A673 (cell line): ENCODE data around the gene ARHGAP40. TPM values are rescaled to one million over a fixed set of nuclear protein-coding genes. Genes with fewer than 3 reads are reported as not detected.
"Not testable (repeated sequence)": the region's sequence is repeated elsewhere in the genome, so short reads cannot be mapped to it uniquely, and the experiment has no call there.

Experiments
- BruUV-seq: library from RNA; stranded (reverse); fragments of 400-500 nt; replicated peaks from 2 replicates; lab custom pipeline; 2021; lab: Mats Ljungman, UMichigan
- CTCF ChIA-PET: fragments of 300-600 bp; sonication (Branson Sonifier 250); formaldehyde crosslinking; loops from one replicate; lab custom pipeline; 2022; ENCODE audit warnings: antibody characterized with exemption; lab: Charles Lee
- POLR2A ChIA-PET: fragments of 300-600 bp; sonication (Branson Sonifier 250); formaldehyde crosslinking; loops from one replicate; lab custom pipeline; 2022; ENCODE audit warnings: antibody characterized with exemption; ENCODE audit not compliant: low non-redundant PET; lab: Charles Lee
- DNase-seq: peaks from one replicate; pipeline ENCODE4 v3.0.0-alpha.2; 2015; ENCODE audit warnings: low spot score
- H3K27ac ChIP-seq: fragments of 200-600 bp; sonication (generic); 2 replicates; pipeline ENCODE4 v1.5.1; 2016; ENCODE audit warnings: mixed run types, low read depth, mild to moderate bottlenecking, mixed read lengths, antibody characterized with exemption, low read length; ENCODE audit not compliant: poor library complexity, severe bottlenecking
- H3K27me3 ChIP-seq: fragments of 200-600 bp; sonication (generic); replicated peaks from 2 replicates; pipeline ENCODE4 v1.6.1; 2017; ENCODE audit warnings: mixed run types, low read depth, mild to moderate bottlenecking, mixed read lengths, antibody characterized with exemption, low read length; ENCODE audit not compliant: insufficient read depth, poor library complexity
- H3K36me3 ChIP-seq: fragments of 200-600 bp; sonication (generic); 2 replicates; pipeline ENCODE4 v1.6.1; 2016; ENCODE audit warnings: mixed run types, mild to moderate bottlenecking, mixed read lengths, antibody characterized with exemption, low read length; ENCODE audit not compliant: insufficient read depth, poor library complexity, severe bottlenecking
- H3K4me1 ChIP-seq: fragments of 200-600 bp; sonication (generic); 2 replicates; pipeline ENCODE4 v1.6.1; 2017; ENCODE audit warnings: mixed run types, mild to moderate bottlenecking, mixed read lengths, antibody characterized with exemption, low read length; ENCODE audit not compliant: insufficient read depth, poor library complexity, severe bottlenecking
- H3K4me3 ChIP-seq: fragments of 200-600 bp; sonication (generic); 2 replicates; pipeline ENCODE4 v1.5.1; 2016; ENCODE audit warnings: low read depth, mixed run types, mild to moderate bottlenecking, mixed read lengths, low read length; ENCODE audit not compliant: poor library complexity, severe bottlenecking
- H3K9me3 ChIP-seq: fragments of 200-600 bp; sonication (generic); 2 replicates; pipeline ENCODE4 v1.6.1; 2016; ENCODE audit warnings: mixed run types, low read depth, mild to moderate bottlenecking, mixed read lengths, antibody characterized with exemption, low read length; ENCODE audit not compliant: poor library complexity, severe bottlenecking
- EZH2 ChIP-seq: fragments of 200-600 bp; sonication (generic); IDR thresholded peaks from 2 replicates; pipeline ENCODE4 v1.6.1; 2017; ENCODE audit warnings: borderline replicate concordance, low read depth, mild to moderate bottlenecking, mixed read lengths, antibody characterized with exemption, low read length; ENCODE audit not compliant: poor library complexity, severe bottlenecking
- intact Hi-C: fragments of 100-400 bp; cut with micrococcal nuclease; formaldehyde crosslinking; loops from one replicate; pipeline ENCODE4 v1.10.0; 2022; ENCODE audit not compliant: unreplicated experiment
- total RNA-seq: library from RNA; stranded (reverse); gene quantifications from 2 replicates; pipeline ENCODE4 v1.2.3, GENCODE V29; 2021
- TF ChIP-seq, protein P1 (sequence below): fragments of 300-800, 200-600 bp; sonication (generic); conservative IDR thresholded peaks from 2 replicates; pipeline ENCODE4 v1.5.1; 2017; ENCODE audit warnings: low read depth, mild to moderate bottlenecking, antibody characterized with exemption, low read length, moderate library complexity, mixed read lengths

The ARHGAP40 gene
- total RNA-seq, 1 experiment from 2014 or later = not detected

DNA sequence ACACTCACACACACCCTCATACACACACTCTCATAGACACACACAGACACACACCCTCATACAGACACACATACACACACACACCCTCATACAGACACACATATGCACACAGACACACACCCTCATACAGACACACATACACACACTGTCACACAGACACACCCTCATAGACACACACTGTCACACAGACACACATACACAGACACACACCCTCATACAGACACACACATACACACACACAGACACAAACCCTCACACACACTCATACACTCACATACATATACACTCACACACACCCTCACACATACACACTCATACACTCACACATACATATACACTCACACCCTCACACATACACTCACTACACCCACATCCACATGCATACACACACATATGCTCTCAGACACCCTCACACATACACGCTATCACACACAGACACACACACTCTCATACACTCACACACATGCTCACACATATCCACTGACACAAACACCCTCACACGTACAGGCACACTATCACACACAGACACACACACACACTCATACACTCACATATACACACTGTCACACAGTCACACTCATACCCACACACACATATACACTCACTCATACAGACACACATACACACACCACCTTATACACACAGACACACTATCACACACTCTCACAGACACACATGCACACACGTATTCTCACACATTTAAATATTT, 11.5 kb upstream of the ARHGAP40 start:
- Histone ChIP-seq H3K4me1 (no peaks in the 10 kb centered on the region), H3K4me3 (no peak overlapping the region), H3K36me3 (no peaks in the 10 kb centered on the region), H3K27me3 (no peaks in the 10 kb centered on the region), H3K27ac (no peak overlapping the region), H3K9me3 (no peaks in the 10 kb centered on the region)
- TF ChIP-seq EZH2 = no peak
- TF ChIP-seq, protein P1, sequence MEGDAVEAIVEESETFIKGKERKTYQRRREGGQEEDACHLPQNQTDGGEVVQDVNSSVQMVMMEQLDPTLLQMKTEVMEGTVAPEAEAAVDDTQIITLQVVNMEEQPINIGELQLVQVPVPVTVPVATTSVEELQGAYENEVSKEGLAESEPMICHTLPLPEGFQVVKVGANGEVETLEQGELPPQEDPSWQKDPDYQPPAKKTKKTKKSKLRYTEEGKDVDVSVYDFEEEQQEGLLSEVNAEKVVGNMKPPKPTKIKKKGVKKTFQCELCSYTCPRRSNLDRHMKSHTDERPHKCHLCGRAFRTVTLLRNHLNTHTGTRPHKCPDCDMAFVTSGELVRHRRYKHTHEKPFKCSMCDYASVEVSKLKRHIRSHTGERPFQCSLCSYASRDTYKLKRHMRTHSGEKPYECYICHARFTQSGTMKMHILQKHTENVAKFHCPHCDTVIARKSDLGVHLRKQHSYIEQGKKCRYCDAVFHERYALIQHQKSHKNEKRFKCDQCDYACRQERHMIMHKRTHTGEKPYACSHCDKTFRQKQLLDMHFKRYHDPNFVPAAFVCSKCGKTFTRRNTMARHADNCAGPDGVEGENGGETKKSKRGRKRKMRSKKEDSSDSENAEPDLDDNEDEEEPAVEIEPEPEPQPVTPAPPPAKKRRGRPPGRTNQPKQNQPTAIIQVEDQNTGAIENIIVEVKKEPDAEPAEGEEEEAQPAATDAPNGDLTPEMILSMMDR = no peak
- POLR2A ChIA-PET = no interaction called here
- no peak for DNase-seq
- intact Hi-C loops = no loop called here
- no TSS peak for BruUV-seq
- CTCF ChIA-PET = no interaction called here

DNA sequence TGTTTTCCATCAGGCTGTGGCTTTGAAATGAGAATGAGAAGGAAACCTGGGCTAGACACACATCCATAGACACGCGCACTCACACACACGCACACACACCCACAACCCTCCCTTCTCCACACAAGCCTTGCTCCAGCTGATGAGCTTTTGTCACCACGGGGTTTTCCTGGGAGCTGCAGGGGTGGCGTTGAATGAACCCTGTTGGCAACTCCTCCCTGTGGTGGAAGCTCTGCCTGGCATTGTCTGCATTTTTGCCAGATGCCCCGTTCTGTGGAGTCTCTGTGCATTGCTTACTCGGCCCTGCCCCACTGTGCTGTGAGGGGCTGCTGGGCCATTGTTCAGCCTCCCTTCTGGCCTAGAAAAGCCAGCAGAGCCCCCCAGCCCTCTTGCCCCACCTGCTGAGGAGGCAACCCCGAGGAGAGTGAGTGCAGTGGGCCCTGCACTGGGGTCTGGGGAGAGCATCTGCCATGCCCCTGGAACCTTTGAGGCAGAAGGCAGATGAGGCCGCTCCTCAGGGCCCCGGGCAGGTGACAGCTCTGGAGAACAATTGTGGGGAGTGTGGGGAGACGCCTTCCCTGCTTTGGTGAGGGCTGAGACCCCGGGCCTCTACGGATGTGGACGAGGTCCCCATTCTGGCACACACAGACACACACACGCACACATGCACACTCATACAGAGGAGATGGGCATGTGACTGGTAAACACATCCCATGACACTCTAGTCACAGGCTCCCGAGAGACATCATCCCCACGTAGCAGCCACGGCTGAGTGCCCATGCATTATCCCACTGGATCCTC, 10.7 kb upstream of the ARHGAP40 start:
- H3K4me3 ChIP-seq = no peak overlapping the region
- no TSS peak for BruUV-seq
- H3K27me3 ChIP-seq = no peaks in the 10 kb centered on the region
- TF ChIP-seq EZH2 = no peak
- TF ChIP-seq, protein P1 = no peak
- intact Hi-C loops = no loop called here
- H3K9me3 ChIP-seq = no peaks in the 10 kb centered on the region
- H3K27ac ChIP-seq = no peak overlapping the region
- POLR2A ChIA-PET = no interaction called here
- CTCF ChIA-PET = no interaction called here
- no peaks in the 10 kb centered on the region for H3K36me3 ChIP-seq
- peak; percentile 40 for DNase-seq
- no peaks in the 10 kb centered on the region for H3K4me1 ChIP-seq

DNA sequence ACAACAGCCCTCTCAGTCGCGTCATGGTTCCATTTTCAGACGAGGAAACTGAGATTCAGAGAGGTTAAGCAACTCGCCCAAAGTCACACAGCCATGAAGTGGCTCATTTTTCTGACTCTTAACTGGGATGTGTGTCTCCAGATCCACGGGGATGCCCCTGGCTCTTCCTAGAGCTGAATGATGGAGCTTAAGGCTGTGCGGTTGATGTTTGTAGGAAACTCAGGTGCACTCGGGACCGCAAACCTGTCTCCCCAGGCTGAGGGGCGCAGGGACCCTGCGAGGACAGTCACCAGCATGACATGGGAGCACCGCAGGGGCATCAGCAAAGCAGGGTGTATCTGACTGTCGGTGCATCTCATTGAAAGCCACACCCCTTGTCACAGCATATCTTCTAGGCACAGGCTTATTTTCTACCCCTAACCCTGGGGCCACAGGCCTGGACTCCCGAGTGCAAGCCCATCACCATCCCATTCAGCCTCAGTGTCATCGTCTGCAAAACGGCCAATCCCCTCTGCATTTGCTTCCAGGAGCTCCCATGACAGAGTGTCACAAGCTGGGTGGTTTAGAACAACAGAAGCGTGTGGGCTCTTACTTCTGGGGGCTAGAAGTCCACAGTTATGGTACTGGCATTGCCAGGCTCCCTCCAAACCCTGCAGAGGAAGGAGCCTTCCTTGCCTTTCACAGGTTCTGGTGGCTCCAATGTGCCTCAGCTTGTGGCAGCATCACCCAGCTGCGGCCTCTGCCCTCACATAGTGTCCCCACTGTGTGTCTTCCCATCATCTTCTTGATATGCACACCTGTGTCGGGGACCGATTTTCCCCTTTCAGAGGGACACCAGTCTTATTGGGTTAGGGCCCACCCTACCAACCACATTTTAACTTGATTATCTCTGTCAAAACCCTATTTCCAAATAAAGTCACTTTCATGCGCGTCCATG, 9.9 kb upstream of the ARHGAP40 start:
- DNase-seq = no peak
- intact Hi-C loops = no loop called here
- CTCF ChIA-PET = no interaction called here
- TF ChIP-seq, protein P1 = no peak
- TF ChIP-seq EZH2 = no peak
- Histone ChIP-seq H3K9me3 (no peaks in the 10 kb centered on the region), H3K4me1 (no peaks in the 10 kb centered on the region), H3K4me3 (no peak overlapping the region), H3K27ac (no peak overlapping the region), H3K27me3 (no peaks in the 10 kb centered on the region), H3K36me3 (no peaks in the 10 kb centered on the region)
- POLR2A ChIA-PET = no interaction called here
- BruUV-seq = no TSS peak

DNA sequence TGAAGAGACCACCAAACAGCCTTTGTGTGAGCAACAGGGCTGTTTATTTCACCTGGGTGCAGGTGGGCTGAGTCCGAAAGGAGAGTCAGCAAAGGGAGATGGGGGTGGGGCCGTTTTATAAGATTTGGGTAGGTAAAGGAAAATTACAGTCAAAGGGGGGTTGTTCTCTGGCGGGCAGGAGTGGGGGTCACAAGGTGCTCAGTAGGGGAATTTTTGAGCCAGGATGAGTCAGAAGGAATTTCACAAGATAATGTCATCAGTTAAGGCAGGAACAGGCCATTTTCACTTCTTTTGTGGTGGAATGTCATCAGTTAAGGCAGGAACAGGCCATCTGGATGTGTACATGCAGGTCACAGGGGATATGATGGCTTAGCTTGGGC, 9.2 kb upstream of the ARHGAP40 start:
- H3K27ac ChIP-seq, DNase-seq, intact Hi-C loops, POLR2A ChIA-PET, H3K27me3 ChIP-seq, H3K4me1 ChIP-seq, CTCF ChIA-PET, H3K36me3 ChIP-seq, H3K9me3 ChIP-seq, BruUV-seq, H3K4me3 ChIP-seq: not testable (repeated sequence)
